A549 (cell line): Measurements from ENCODE around the gene LIPH.

Experiments used
- CHD2 ChIP-seq: fragments of 150-350 bp; IDR thresholded peaks from 2 replicates; pipeline ENCODE4 v1.6.1; 2014; ENCODE audit warnings: low read length; ENCODE audit not compliant: partially characterized antibody
- EHMT2 ChIP-seq: fragments of 200-600 bp; sonication (generic); IDR thresholded peaks from 2 replicates; pipeline ENCODE4 v1.6.1; 2016; ENCODE audit warnings: antibody characterized with exemption, low read depth, mild to moderate bottlenecking, moderate library complexity
- HOXA7 ChIP-seq: fragments of 250-450 bp; sonication (Bioruptor Pico); IDR thresholded peaks from 2 replicates; pipeline ENCODE4 v1.5.0; 2020; ENCODE audit warnings: mild to moderate bottlenecking, moderate library complexity
- JUN ChIP-seq, 2 experiments: fragments of >200 bp; sonication (Bioruptor Twin); formaldehyde crosslinking; IDR thresholded peaks; 2 replicates in 1 of 2; 3 replicates in 1 of 2; pipeline ENCODE4 v1.6.1; 2016 to 2017
- MAZ ChIP-seq: fragments of 150-350 bp; IDR thresholded peaks from 2 replicates; pipeline ENCODE4 v1.6.1; 2014; ENCODE audit warnings: antibody characterized with exemption, low read depth, low read length, borderline replicate concordance
- MYC ChIP-seq: IDR thresholded peaks from 2 replicates; pipeline ENCODE4 v1.6.1; 2012; ENCODE audit warnings: mild to moderate bottlenecking, inconsistent platforms, low read length, improper control_type of control experiment, borderline replicate concordance
- POLR2A ChIP-seq: IDR thresholded peaks from 2 replicates; pipeline ENCODE4 v1.6.1; 2012; ENCODE audit warnings: mild to moderate bottlenecking, low read length
- RAD21 ChIP-seq, 2 experiments: fragments of >200 bp in 1 of 2; sonication (Bioruptor Twin) in 1 of 2; formaldehyde crosslinking in 1 of 2; IDR thresholded peaks in 1 of 2; conservative IDR thresholded peaks in 1 of 2; 2 replicates in 1 of 2; 3 replicates in 1 of 2; pipeline ENCODE4 v1.6.1; 2012 to 2018; ENCODE audit warnings: inconsistent platforms in 1 of 2
- RCOR1 ChIP-seq: fragments of 150-350 bp; IDR thresholded peaks from 2 replicates; pipeline ENCODE4 v1.6.1; 2014; ENCODE audit warnings: antibody characterized with exemption, low read length, low read depth
- SMC3 ChIP-seq: fragments of >200 bp; sonication (Bioruptor Twin); formaldehyde crosslinking; IDR thresholded peaks from 3 replicates; pipeline ENCODE4 v1.6.1; 2018; ENCODE audit warnings: inconsistent platforms
- TP53 ChIP-seq: fragments of 250-450 bp; sonication (Bioruptor Pico); IDR thresholded peaks from 2 replicates; pipeline ENCODE4 v1.5.0; 2021; ENCODE audit warnings: mild to moderate bottlenecking, moderate library complexity
- ZC3H11A ChIP-seq: fragments of 450-650 bp; IDR thresholded peaks from 2 replicates; pipeline ENCODE4 v1.6.1; 2014; ENCODE audit warnings: antibody characterized with exemption, mild to moderate bottlenecking
- TF ChIP-seq, protein P1 (sequence below): fragments of >200 bp; sonication (Bioruptor Twin); formaldehyde crosslinking; IDR thresholded peaks from 3 replicates; pipeline ENCODE4 v1.5.1; 2016
- TF ChIP-seq, protein P2 (sequence below): fragments of 200-600 bp; sonication (generic); IDR thresholded peaks from 2 replicates; pipeline ENCODE4 v1.6.1; 2016; ENCODE audit warnings: antibody characterized with exemption, mild to moderate bottlenecking, moderate library complexity

DNA sequence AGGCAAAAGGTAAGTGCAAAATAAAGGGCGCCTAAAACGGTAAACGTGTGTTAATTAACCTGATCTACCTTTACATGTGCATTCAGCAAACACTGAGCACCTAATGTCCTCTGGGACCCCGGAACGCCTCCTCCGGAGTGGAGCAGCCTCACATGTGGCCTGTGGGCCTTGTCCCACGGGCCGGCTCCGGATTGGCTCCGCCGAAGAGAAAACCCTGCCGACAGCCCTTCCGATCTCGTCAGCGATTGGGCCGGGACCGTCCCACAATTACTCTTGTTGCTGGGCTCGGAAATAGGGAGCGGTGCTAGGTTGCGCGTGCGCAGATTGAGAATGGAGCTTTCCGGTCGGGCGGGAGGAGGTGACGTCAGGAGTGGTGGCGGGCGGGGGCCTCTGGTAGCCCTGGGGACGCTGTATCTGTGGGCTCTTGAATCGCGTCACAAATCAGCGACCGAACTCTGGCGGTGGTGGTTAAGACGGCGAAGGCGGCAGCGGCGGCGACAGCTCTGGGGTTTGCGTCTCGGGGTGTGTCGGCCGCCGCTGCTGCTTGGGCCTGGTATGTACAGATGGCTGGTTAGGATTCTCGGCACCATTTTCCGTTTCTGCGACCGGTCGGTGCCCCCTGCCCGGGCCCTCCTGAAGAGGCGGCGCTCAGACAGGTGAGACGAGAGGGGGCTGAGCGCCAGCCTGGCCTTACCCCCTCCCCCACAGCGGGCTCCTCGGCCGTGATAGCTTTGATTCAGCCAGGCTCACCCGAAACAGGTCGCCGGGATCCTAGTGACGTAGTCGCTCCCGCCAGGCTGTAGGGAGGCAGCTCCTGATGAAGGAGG, 33.7 kb upstream of the LIPH start, which contains the start of gene SENP2:
- TF ChIP-seq MYC (no peak), EHMT2 (no peak), CHD2 (no peak), RAD21 (conservative IDR thresholded peaks at IDR 0.05 in 1 of 2, IDR thresholded peaks at IDR 0.05 in 1 of 2) (no peak), POLR2A (peak; percentile 35), MAZ (0 out of 2 replicates have a peak, but pooled peaks have one; percentile 59), HOXA7 (CRISPR knock-in tag) (no peak), JUN (IDR thresholded peaks at IDR 0.05) (peak in 1 of 2 experiments; percentile 64; a peak in 2 of 5 replicates), RCOR1 (no peak), TP53 (no peak), SMC3 (no peak), ZC3H11A (no peak)
- TF ChIP-seq, protein P1, sequence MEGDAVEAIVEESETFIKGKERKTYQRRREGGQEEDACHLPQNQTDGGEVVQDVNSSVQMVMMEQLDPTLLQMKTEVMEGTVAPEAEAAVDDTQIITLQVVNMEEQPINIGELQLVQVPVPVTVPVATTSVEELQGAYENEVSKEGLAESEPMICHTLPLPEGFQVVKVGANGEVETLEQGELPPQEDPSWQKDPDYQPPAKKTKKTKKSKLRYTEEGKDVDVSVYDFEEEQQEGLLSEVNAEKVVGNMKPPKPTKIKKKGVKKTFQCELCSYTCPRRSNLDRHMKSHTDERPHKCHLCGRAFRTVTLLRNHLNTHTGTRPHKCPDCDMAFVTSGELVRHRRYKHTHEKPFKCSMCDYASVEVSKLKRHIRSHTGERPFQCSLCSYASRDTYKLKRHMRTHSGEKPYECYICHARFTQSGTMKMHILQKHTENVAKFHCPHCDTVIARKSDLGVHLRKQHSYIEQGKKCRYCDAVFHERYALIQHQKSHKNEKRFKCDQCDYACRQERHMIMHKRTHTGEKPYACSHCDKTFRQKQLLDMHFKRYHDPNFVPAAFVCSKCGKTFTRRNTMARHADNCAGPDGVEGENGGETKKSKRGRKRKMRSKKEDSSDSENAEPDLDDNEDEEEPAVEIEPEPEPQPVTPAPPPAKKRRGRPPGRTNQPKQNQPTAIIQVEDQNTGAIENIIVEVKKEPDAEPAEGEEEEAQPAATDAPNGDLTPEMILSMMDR: no peak
- TF ChIP-seq, protein P2, sequence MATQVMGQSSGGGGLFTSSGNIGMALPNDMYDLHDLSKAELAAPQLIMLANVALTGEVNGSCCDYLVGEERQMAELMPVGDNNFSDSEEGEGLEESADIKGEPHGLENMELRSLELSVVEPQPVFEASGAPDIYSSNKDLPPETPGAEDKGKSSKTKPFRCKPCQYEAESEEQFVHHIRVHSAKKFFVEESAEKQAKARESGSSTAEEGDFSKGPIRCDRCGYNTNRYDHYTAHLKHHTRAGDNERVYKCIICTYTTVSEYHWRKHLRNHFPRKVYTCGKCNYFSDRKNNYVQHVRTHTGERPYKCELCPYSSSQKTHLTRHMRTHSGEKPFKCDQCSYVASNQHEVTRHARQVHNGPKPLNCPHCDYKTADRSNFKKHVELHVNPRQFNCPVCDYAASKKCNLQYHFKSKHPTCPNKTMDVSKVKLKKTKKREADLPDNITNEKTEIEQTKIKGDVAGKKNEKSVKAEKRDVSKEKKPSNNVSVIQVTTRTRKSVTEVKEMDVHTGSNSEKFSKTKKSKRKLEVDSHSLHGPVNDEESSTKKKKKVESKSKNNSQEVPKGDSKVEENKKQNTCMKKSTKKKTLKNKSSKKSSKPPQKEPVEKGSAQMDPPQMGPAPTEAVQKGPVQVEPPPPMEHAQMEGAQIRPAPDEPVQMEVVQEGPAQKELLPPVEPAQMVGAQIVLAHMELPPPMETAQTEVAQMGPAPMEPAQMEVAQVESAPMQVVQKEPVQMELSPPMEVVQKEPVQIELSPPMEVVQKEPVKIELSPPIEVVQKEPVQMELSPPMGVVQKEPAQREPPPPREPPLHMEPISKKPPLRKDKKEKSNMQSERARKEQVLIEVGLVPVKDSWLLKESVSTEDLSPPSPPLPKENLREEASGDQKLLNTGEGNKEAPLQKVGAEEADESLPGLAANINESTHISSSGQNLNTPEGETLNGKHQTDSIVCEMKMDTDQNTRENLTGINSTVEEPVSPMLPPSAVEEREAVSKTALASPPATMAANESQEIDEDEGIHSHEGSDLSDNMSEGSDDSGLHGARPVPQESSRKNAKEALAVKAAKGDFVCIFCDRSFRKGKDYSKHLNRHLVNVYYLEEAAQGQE: no peak
